Stimulated activated CD8-positive, alpha-beta memory T cell treated with anti-CD3 and anti-CD28 coated beads, Interleukin-4, amount 100 ng/mL, for 48 hours (primary cell): Measurements from ENCODE around the gene CLDN11.

ENCODE experiments used
- DNase-seq: peaks from one replicate; pipeline ENCODE4 v3.0.0-alpha.2; 2020

Gene CLDN11

GRCh38 chr3:170428095-170428494 lies 9.4 kb downstream of the CLDN11 start:
- DNase-seq: no peak

- DNase-seq: no peak
Observed at GRCh38 chr3:170429050-170429449, 10.4 kb downstream of the CLDN11 start.

- no peak for DNase-seq
Observed at GRCh38 chr3:170431054-170431453, 12.4 kb downstream of the CLDN11 start.

- DNase-seq: no peak
Observed at GRCh38 chr3:170432416-170432815, 13.7 kb downstream of the CLDN11 start.

GRCh38 chr3:170436697-170437096 lies 18.0 kb downstream of the CLDN11 start:
- no peak for DNase-seq

- DNase-seq: no peak
Observed at GRCh38 chr3:170437176-170437575, 18.5 kb downstream of the CLDN11 start.

- no peak for DNase-seq
Observed at GRCh38 chr3:170437696-170438407, 19.2 kb downstream of the CLDN11 start.

- no peak for DNase-seq
Observed at GRCh38 chr3:170438836-170439235, 20.2 kb downstream of the CLDN11 start.

- no peak for DNase-seq
Observed at GRCh38 chr3:170440344-170440743, 21.7 kb downstream of the CLDN11 start.

- DNase-seq: no peak
Observed at GRCh38 chr3:170441412-170441811, 22.7 kb downstream of the CLDN11 start.

GRCh38 chr3:170442947-170443346 lies 24.3 kb downstream of the CLDN11 start:
- DNase-seq: no peak

GRCh38 chr3:170443457-170443856 lies 24.8 kb downstream of the CLDN11 start:
- no peak for DNase-seq

GRCh38 chr3:170448584-170448983 lies 29.9 kb downstream of the CLDN11 start:
- DNase-seq: no peak

- DNase-seq: no peak
Observed at GRCh38 chr3:170450039-170450438, 31.4 kb downstream of the CLDN11 start.

GRCh38 chr3:170454509-170454908 lies 35.8 kb downstream of the CLDN11 start:
- no peak for DNase-seq

- no peak for DNase-seq
Observed at GRCh38 chr3:170458285-170458684, 39.6 kb downstream of the CLDN11 start.

GRCh38 chr3:170463011-170463410 lies 44.3 kb downstream of the CLDN11 start:
- DNase-seq: no peak

GRCh38 chr3:170465955-170466354 lies 47.3 kb downstream of the CLDN11 start:
- no peak for DNase-seq

GRCh38 chr3:170467007-170467406 lies 48.3 kb downstream of the CLDN11 start:
- no peak for DNase-seq

GRCh38 chr3:170467571-170468147 lies 49.0 kb downstream of the CLDN11 start:
- no peak for DNase-seq

- no peak for DNase-seq
Observed at GRCh38 chr3:170469151-170470062, 50.7 kb downstream of the CLDN11 start.

GRCh38 chr3:170470063-170471016 lies 51.7 kb downstream of the CLDN11 start:
- no peak for DNase-seq

GRCh38 chr3:170471149-170471548 lies 52.5 kb downstream of the CLDN11 start:
- DNase-seq: no peak
